ENCODE measurements around the gene TIMM22. TPM values are rescaled to one million over a fixed set of nuclear protein-coding genes. Genes with fewer than 3 reads are reported as not detected.

The TIMM22 gene
- total RNA-seq, 1 experiment from 2014 or later: 11.6 TPM

DNA sequence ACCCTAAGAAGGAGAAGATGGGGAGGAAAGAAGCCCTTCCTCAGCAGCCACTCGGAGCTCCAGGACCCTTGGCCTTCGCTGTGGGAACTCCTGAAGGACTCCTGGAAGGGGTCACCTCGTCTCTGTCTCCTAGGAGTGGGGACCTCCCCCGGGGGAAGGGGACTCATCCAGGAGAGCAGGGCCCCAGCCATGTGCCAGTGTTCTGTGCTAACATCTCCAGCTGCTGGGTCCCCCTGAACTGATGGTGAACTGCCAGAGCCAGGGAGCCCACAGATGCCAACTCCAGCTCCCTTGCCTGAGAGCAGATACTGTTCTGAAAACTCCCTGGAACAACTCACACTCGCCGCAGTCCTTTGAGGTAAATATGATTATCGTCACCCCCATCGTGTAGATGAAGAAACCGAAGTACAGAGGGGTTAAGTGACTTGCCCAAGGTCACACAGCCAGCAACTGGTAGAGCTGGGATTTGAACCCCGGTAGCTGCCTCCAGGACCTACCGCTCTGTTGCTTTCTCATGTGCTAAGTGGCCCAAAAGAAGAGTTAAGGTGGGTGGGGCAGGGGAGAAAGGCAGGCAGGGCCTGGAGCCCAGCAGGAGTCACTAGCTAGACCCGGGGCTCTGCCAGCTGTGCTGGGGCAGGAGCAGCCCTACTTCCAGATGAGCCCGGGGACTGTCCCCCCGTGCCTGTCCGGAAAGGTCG is 10.5 kb downstream of the TIMM22 start:
- Histone ChIP-seq H3K4me3 (no peak overlapping the region), H3K4me2 (no peak overlapping the region), H3K9me2 (ENCODE audit: insufficient read depth) (no peaks in the 10 kb centered on the region), H3K9me3 (ENCODE audit: insufficient read depth, low read depth) (no peaks in the 10 kb centered on the region), H3K27me3 (ENCODE audit: insufficient read depth, low read depth) (no peaks in the 10 kb centered on the region), H3K27ac (no peak overlapping the region), H3K4me1 (replicated peaks; ENCODE audit: insufficient read depth) (no peaks in the 10 kb centered on the region), H3K36me3 (ENCODE audit: low read depth) (0 out of 2 replicates have a peak, but pooled peaks cover under 1% of the 10 kb centered on the region), H4K20me1 (ENCODE audit: insufficient read depth) (peaks cover 21% of the 10 kb centered on the region), H2AFZ (no peak overlapping the region), H3F3A (ENCODE audit: insufficient read depth, low read depth) (peaks cover 16% of the 10 kb centered on the region; the same call in 1 of the 2 replicates), H3K79me2 (ENCODE audit: low read depth) (no peaks in the 10 kb centered on the region)
- TF ChIP-seq, protein P1, sequence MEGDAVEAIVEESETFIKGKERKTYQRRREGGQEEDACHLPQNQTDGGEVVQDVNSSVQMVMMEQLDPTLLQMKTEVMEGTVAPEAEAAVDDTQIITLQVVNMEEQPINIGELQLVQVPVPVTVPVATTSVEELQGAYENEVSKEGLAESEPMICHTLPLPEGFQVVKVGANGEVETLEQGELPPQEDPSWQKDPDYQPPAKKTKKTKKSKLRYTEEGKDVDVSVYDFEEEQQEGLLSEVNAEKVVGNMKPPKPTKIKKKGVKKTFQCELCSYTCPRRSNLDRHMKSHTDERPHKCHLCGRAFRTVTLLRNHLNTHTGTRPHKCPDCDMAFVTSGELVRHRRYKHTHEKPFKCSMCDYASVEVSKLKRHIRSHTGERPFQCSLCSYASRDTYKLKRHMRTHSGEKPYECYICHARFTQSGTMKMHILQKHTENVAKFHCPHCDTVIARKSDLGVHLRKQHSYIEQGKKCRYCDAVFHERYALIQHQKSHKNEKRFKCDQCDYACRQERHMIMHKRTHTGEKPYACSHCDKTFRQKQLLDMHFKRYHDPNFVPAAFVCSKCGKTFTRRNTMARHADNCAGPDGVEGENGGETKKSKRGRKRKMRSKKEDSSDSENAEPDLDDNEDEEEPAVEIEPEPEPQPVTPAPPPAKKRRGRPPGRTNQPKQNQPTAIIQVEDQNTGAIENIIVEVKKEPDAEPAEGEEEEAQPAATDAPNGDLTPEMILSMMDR (conservative IDR thresholded peaks at IDR 0.05): no peak
- TF ChIP-seq EZH2 (IDR thresholded peaks at IDR 0.05; ENCODE audit: low read depth): no peak
- CTCF ChIA-PET: no interaction called here
- BruUV-seq (replicated peaks): no TSS peak
- DNase-seq: no peak
- intact Hi-C loops (cut with micrococcal nuclease; ENCODE audit: unreplicated experiment): no loop called here
- POLR2A ChIA-PET (ENCODE audit: unreplicated experiment): no interaction called here

DNA sequence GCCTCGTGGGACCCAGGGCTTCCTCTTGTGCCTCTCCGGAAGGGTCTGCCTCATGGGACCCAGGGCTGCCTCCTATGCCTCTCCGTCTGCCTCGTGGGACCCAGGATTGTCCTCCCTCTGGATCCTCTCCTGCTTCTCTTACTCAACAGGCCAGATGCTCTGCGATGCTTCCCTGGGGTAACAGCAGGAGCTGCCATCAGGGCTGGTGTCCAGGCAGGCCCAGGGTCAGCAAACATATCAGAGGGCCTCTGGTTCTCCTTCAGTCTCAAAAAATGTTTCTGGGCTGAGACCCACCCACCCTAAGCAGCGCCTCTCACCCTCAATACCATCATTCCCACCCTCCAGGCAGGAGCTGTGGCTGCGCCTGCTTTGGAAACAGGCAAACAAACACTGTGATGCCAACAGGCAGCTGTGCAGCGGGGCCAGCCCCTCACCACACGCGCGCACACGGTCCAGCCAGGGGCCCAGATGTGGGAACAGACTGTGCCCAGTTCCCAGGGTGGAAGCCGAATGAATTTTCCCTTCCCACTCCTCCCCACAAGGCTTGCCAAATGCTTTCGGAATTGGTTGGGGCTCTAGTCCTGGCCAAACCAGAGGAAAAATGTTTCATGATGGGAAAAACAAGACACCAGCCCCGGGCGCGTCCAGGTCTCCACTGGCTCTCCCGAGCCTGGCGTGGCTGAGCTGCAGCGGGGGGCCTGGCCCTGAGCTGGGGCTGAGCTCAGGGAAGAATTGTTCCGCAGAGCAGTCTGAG is 11.3 kb downstream of the TIMM22 start:
- BruUV-seq (replicated peaks): no TSS peak
- Histone ChIP-seq H3K27me3 (ENCODE audit: insufficient read depth, low read depth) (no peaks in the 10 kb centered on the region), H2AFZ (no peak overlapping the region), H3K4me1 (replicated peaks; ENCODE audit: insufficient read depth) (no peaks in the 10 kb centered on the region), H3K27ac (no peak overlapping the region), H3K9me3 (ENCODE audit: insufficient read depth, low read depth) (no peaks in the 10 kb centered on the region), H3K4me2 (no peak overlapping the region), H3K36me3 (ENCODE audit: low read depth) (no peaks in the 10 kb centered on the region), H3F3A (ENCODE audit: insufficient read depth, low read depth) (peaks cover 10% of the 10 kb centered on the region; the same call in 1 of the 2 replicates), H3K79me2 (ENCODE audit: low read depth) (no peaks in the 10 kb centered on the region), H3K9me2 (ENCODE audit: insufficient read depth) (no peaks in the 10 kb centered on the region), H3K4me3 (no peak overlapping the region), H4K20me1 (ENCODE audit: insufficient read depth) (peaks cover 19% of the 10 kb centered on the region)
- ChIA-PET CTCF (no interaction called here), POLR2A (ENCODE audit: unreplicated experiment) (interaction anchor here (0.6 kb wide), 1 partner anchor 292 kb away, joined by 3 read pairs; no protein-coding TSS in a partner anchor)
- no peak for DNase-seq
- TF ChIP-seq, protein P1 (conservative IDR thresholded peaks at IDR 0.05): no peak
- TF ChIP-seq EZH2 (IDR thresholded peaks at IDR 0.05; ENCODE audit: low read depth): no peak
- intact Hi-C loops (cut with micrococcal nuclease; ENCODE audit: unreplicated experiment): no loop called here

DNA sequence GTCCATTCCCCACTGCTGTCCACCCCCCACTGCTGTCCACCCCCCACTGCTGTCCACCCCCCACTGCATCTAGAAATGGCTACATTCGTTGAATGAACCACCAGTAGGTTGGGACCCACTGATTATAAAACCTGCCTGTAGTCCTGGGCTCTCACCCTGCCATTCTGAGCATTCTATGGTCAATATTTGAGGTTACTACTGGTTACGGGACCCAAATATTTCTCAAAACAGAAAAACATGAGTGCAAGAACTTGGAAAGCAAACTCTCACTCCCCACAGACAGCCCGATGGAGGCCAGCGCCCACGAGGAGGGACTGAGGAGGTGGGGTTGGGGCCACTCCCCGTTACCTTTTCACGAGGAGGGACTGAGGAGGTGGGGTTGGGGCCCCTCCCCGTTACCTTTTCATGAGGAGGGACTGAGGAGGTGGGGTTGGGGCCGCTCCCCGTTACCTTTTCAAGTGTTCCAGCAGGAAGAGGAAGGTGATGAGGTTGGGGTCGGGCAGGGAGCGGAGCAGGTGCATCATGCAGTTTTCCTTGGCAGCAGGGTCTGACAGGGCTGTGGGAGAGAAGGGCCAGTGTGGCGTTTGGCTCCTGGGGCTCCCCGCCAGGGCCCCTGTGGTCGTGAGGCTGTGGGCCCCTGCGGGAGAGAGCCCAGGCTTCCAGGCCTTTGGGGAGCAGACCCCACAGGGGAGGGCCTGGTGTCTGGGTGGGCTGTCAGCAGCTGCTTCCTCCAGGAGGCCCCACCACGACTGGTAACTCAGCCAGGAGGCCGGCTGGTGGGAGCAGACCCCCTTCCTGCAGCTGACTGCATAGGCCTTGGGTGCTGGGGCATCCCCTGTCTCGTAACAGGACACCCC is 12.5 kb downstream of the TIMM22 start:
- Histone ChIP-seq H3K4me1 (replicated peaks; ENCODE audit: insufficient read depth) (no peaks in the 10 kb centered on the region), H3K9me2 (ENCODE audit: insufficient read depth) (no peaks in the 10 kb centered on the region), H3K36me3 (ENCODE audit: low read depth) (no peaks in the 10 kb centered on the region), H3K9me3 (ENCODE audit: insufficient read depth, low read depth) (no peaks in the 10 kb centered on the region), H3K27ac (no peak overlapping the region), H4K20me1 (ENCODE audit: insufficient read depth) (peaks cover 13% of the 10 kb centered on the region), H3K27me3 (ENCODE audit: insufficient read depth, low read depth) (no peaks in the 10 kb centered on the region), H3K79me2 (ENCODE audit: low read depth) (no peaks in the 10 kb centered on the region), H3K4me2 (no peak overlapping the region), H3K4me3 (no peak overlapping the region), H2AFZ (no peak overlapping the region), H3F3A (ENCODE audit: insufficient read depth, low read depth) (peaks cover 8% of the 10 kb centered on the region; the same call in 1 of the 2 replicates)
- ChIA-PET POLR2A (ENCODE audit: unreplicated experiment) (no interaction called here), CTCF (no interaction called here)
- TF ChIP-seq, protein P1 (conservative IDR thresholded peaks at IDR 0.05): no peak
- no peak for TF ChIP-seq EZH2 (IDR thresholded peaks at IDR 0.05; ENCODE audit: low read depth)
- no TSS peak for BruUV-seq (replicated peaks)
- no peak for DNase-seq
- intact Hi-C loops (cut with micrococcal nuclease; ENCODE audit: unreplicated experiment): no loop called here

Data from PC-9 (cell line).